HEK293 (cell line): Measurements from ENCODE around the gene PLAC1.

Source experiments
- GLI4 ChIP-seq: fragments of 450-650 bp; formaldehyde crosslinking; IDR thresholded peaks from 2 replicates; pipeline ENCODE4 v1.5.1; 2016; ENCODE audit warnings: missing biosample characterization, missing genetic modification characterization
- PATZ1 ChIP-seq: fragments of 450-650 bp; formaldehyde crosslinking; IDR thresholded peaks from 2 replicates; pipeline ENCODE4 v1.5.1; 2016; ENCODE audit warnings: missing biosample characterization, missing genetic modification characterization
- PBX3 ChIP-seq: sonication (generic); formaldehyde crosslinking; IDR thresholded peaks from 2 replicates; pipeline ENCODE4 v1.8.1; 2022; ENCODE audit warnings: mild to moderate bottlenecking, moderate library complexity, missing genetic modification reagents
- SP7 ChIP-seq: fragments of 450-650 bp; formaldehyde crosslinking; IDR thresholded peaks from 2 replicates; pipeline ENCODE4 v1.5.1; 2016; ENCODE audit warnings: missing biosample characterization, missing genetic modification characterization
- TCF7L2 ChIP-seq: IDR thresholded peaks from 2 replicates; pipeline ENCODE4 v1.6.1; 2011; ENCODE audit warnings: low read depth, mild to moderate bottlenecking, inconsistent platforms, low read length, moderate library complexity, borderline replicate concordance
- ZBTB17 ChIP-seq: fragments of 450-650 bp; formaldehyde crosslinking; IDR thresholded peaks from 2 replicates; pipeline ENCODE4 v1.5.1; 2016; ENCODE audit warnings: missing biosample characterization, missing genetic modification characterization
- ZNF302 ChIP-seq: fragments of 450-650 bp; formaldehyde crosslinking; IDR thresholded peaks from 2 replicates; pipeline ENCODE4 v1.5.1; 2016; ENCODE audit warnings: missing biosample characterization, missing genetic modification characterization, low read depth
- ZNF48 ChIP-seq: fragments of 450-650 bp; formaldehyde crosslinking; IDR thresholded peaks from 2 replicates; pipeline ENCODE4 v1.5.1; 2016; ENCODE audit warnings: missing biosample characterization, missing genetic modification characterization
- ZNF621 ChIP-seq: fragments of 450-650 bp; formaldehyde crosslinking; IDR thresholded peaks from 2 replicates; pipeline ENCODE4 v1.5.1; 2017; ENCODE audit warnings: missing biosample characterization, missing genetic modification characterization
- ZNF704 ChIP-seq: fragments of 450-650 bp; formaldehyde crosslinking; IDR thresholded peaks from 2 replicates; pipeline ENCODE4 v1.5.1; 2016; ENCODE audit warnings: missing biosample characterization, missing genetic modification characterization
- ZXDB ChIP-seq: fragments of 450-650 bp; formaldehyde crosslinking; IDR thresholded peaks from 2 replicates; pipeline ENCODE4 v1.5.1; 2016; ENCODE audit warnings: missing biosample characterization, missing genetic modification characterization
- TF ChIP-seq, protein P1 (sequence below): fragments of 450-650 bp; formaldehyde crosslinking; IDR thresholded peaks from 2 replicates; pipeline ENCODE4 v1.5.1; 2016; ENCODE audit warnings: missing biosample characterization, missing genetic modification characterization, borderline replicate concordance
- TF ChIP-seq, protein P2 (sequence below): fragments of 450-650 bp; formaldehyde crosslinking; IDR thresholded peaks from 2 replicates; pipeline ENCODE4 v1.5.1; 2016; ENCODE audit warnings: missing biosample characterization, missing genetic modification characterization
- TF ChIP-seq, protein P3 (sequence below): fragments of 450-650 bp; formaldehyde crosslinking; IDR thresholded peaks from 2 replicates; pipeline ENCODE4 v1.5.1; 2017; ENCODE audit warnings: missing biosample characterization, missing genetic modification characterization

PLAC1 gene

GRCh38 chrX:134542485-134542884 is 115.8 kb downstream of the PLAC1 start (continued):
- 0 out of 2 replicates have a peak, but pooled peaks have one; percentile 25 for TF ChIP-seq PATZ1 (tag by site-specific recombination)
- peak; percentile 28; the same call in 1 of the 2 replicates for TF ChIP-seq SP7 (tag by site-specific recombination)
- no peak for TF ChIP-seq PBX3
- peak; percentile 60; the same call in 1 of the 2 replicates for TF ChIP-seq TCF7L2
- TF ChIP-seq ZNF302 (tag by site-specific recombination): no peak
- TF ChIP-seq ZNF704 (tag by site-specific recombination): no peak
- TF ChIP-seq GLI4 (tag by site-specific recombination): no peak
- TF ChIP-seq, protein P1, sequence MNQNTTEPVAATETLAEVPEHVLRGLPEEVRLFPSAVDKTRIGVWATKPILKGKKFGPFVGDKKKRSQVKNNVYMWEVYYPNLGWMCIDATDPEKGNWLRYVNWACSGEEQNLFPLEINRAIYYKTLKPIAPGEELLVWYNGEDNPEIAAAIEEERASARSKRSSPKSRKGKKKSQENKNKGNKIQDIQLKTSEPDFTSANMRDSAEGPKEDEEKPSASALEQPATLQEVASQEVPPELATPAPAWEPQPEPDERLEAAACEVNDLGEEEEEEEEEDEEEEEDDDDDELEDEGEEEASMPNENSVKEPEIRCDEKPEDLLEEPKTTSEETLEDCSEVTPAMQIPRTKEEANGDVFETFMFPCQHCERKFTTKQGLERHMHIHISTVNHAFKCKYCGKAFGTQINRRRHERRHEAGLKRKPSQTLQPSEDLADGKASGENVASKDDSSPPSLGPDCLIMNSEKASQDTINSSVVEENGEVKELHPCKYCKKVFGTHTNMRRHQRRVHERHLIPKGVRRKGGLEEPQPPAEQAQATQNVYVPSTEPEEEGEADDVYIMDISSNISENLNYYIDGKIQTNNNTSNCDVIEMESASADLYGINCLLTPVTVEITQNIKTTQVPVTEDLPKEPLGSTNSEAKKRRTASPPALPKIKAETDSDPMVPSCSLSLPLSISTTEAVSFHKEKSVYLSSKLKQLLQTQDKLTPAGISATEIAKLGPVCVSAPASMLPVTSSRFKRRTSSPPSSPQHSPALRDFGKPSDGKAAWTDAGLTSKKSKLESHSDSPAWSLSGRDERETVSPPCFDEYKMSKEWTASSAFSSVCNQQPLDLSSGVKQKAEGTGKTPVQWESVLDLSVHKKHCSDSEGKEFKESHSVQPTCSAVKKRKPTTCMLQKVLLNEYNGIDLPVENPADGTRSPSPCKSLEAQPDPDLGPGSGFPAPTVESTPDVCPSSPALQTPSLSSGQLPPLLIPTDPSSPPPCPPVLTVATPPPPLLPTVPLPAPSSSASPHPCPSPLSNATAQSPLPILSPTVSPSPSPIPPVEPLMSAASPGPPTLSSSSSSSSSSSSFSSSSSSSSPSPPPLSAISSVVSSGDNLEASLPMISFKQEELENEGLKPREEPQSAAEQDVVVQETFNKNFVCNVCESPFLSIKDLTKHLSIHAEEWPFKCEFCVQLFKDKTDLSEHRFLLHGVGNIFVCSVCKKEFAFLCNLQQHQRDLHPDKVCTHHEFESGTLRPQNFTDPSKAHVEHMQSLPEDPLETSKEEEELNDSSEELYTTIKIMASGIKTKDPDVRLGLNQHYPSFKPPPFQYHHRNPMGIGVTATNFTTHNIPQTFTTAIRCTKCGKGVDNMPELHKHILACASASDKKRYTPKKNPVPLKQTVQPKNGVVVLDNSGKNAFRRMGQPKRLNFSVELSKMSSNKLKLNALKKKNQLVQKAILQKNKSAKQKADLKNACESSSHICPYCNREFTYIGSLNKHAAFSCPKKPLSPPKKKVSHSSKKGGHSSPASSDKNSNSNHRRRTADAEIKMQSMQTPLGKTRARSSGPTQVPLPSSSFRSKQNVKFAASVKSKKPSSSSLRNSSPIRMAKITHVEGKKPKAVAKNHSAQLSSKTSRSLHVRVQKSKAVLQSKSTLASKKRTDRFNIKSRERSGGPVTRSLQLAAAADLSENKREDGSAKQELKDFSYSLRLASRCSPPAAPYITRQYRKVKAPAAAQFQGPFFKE: no peak
- TF ChIP-seq ZBTB17 (tag by site-specific recombination): peak; percentile 52; the same call in 1 of the 2 replicates
- TF ChIP-seq, protein P2, sequence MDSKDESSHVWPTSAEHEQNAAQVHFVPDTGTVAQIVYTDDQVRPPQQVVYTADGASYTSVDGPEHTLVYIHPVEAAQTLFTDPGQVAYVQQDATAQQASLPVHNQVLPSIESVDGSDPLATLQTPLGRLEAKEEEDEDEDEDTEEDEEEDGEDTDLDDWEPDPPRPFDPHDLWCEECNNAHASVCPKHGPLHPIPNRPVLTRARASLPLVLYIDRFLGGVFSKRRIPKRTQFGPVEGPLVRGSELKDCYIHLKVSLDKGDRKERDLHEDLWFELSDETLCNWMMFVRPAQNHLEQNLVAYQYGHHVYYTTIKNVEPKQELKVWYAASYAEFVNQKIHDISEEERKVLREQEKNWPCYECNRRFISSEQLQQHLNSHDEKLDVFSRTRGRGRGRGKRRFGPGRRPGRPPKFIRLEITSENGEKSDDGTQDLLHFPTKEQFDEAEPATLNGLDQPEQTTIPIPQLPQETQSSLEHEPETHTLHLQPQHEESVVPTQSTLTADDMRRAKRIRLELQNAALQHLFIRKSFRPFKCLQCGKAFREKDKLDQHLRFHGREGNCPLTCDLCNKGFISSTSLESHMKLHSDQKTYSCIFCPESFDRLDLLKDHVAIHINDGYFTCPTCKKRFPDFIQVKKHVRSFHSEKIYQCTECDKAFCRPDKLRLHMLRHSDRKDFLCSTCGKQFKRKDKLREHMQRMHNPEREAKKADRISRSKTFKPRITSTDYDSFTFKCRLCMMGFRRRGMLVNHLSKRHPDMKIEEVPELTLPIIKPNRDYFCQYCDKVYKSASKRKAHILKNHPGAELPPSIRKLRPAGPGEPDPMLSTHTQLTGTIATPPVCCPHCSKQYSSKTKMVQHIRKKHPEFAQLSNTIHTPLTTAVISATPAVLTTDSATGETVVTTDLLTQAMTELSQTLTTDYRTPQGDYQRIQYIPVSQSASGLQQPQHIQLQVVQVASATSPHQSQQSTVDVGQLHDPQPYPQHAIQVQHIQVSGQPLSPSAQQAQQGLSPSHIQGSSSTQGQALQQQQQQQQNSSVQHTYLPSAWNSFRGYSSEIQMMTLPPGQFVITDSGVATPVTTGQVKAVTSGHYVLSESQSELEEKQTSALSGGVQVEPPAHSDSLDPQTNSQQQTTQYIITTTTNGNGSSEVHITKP (tag by site-specific recombination): peak; percentile 42
- TF ChIP-seq ZNF48 (tag by site-specific recombination): no peak
- TF ChIP-seq ZNF621 (tag by site-specific recombination): no peak
- TF ChIP-seq, protein P3, sequence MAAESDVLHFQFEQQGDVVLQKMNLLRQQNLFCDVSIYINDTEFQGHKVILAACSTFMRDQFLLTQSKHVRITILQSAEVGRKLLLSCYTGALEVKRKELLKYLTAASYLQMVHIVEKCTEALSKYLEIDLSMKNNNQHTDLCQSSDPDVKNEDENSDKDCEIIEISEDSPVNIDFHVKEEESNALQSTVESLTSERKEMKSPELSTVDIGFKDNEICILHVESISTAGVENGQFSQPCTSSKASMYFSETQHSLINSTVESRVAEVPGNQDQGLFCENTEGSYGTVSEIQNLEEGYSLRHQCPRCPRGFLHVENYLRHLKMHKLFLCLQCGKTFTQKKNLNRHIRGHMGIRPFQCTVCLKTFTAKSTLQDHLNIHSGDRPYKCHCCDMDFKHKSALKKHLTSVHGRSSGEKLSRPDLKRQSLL (tag by site-specific recombination): peak; percentile 75
- TF ChIP-seq ZXDB (tag by site-specific recombination): 0 out of 2 replicates have a peak, but pooled peaks have one; percentile 32
